NCI-H345 treated with DMSO at 0.1 percent for 48 hours (cell line): Measurements from ENCODE around the gene DKC1.

Experiments used
- DNase-seq: peaks from one replicate; lab custom pipeline; 2025; ENCODE audit not compliant: unreplicated experiment; lab: John Stamatoyannopoulos, UW

The DKC1 gene

GRCh38 chrX:154762537-154763296 lies at the start of gene DKC1:
Gene DKC1, plus strand, starts transcription at chrX:154762864. Its CDS starts 102 bp downstream, at chrX:154762966.
- DNase-seq = peak; percentile 93

DNA sequence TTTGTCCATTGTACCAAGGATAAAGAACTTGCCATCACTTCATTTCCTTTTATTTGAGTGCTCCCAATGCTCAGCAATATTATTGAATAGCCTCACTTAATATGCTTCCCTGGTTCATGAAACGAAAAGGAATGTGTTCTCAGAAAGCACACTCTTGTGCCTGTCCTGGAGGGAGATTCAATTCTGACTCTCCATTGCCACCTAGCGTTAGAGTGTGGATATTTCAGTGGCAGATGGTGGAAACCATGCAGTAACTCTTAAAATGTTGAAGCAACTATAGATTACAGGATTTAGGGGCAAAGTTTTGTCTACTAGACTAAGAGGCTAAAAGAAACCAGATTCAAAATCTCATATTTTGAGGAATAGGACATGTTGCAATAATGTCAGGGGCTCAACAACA lies 47.7 kb upstream of the DKC1 start:
- peak; percentile 19 for DNase-seq

- DNase-seq = no peak
These were observed 46.8 kb upstream of the DKC1 start for GRCh38 chrX:154715825-154716224.

GRCh38 chrX:154717824-154718223 lies 44.8 kb upstream of the DKC1 start:
- DNase-seq = no peak

- DNase-seq = no peak
These were observed 44.0 kb upstream of the DKC1 start for GRCh38 chrX:154718616-154719015.

DNA sequence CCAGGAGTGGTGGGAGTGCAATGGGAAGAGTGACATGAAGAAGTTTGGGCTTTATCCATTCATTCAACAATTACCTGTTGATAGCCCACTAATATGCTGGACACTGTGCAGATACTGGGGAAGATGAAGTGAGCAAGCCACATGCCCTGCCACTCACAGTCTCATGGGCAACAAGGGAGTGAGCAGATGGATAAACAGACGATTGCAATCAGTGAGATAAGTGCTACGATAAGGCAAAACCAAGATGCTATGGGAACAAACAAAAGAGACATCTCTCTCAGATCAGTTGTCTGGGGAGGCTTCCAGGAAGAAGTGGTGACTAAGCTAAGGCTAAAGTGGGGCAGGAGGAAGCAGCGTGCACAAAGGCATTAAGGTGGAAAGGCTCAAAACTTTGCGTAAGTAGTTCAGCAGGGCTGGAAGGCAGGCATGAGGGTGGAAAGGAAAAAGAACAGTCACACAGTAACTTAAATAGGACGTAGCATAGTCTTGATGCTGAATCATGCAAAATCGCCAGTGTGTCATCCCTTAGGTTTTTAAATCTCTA lies 43.5 kb upstream of the DKC1 start:
- DNase-seq = no peak

GRCh38 chrX:154720067-154720466 lies 42.6 kb upstream of the DKC1 start:
- no peak for DNase-seq

DNA sequence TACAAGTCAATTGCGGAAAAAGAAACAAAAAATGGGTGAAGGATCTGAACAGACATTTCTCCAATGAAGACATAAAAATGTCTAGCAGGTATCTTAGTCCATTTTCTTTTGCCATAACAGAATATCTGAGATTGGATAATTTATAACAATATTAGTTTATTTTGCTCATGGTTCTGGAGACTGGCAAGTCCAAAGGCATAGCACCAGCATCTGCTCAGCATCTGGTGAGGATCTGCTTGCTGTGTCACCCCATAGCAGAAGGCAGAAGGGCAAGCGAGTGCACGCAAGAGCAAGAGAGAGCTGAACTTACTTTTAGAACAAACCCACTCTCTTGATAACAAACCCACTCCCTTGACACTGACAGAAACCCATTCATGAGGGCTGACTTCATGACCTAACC lies 41.5 kb upstream of the DKC1 start:
- no peak for DNase-seq

DNA sequence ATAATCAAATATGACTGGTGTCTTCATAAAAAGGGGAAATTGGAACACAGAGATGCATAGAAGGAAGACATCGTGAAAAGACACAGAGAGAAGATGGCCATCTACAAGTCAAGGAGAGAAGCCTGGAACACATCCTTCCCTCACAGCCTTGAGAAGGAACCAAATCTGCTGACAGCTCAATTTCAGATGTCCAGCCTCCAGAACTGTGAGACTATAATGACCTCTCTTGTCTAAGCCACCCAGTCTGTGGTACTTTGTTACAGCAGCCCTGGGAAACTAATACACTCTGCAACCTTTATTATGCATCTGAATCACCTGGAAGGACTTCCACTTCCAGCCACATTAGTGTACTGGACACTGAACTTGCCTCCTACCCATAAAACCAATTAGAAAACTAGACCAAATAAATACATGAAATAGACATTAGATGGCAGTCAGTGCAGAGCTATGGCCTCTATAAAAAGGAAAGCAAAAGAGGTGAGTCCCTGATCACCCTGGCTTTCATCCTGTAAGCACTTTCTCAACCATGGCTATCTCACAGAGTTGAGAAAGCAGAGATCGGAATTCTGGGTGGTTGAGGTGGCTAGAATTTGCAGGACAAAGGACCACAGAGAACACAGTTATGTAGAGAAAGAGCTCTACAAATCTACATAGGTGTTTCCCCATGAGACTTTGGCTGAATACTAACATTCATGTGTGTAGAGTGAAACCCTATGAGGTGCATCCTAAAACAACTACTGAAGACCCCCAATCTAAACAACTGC lies 37.5 kb upstream of the DKC1 start:
- DNase-seq = no peak

- no peak for DNase-seq
These were observed 35.2 kb upstream of the DKC1 start for GRCh38 chrX:154727418-154727817.

- DNase-seq = no peak
These were observed 34.8 kb upstream of the DKC1 start for GRCh38 chrX:154727871-154728270.

DNA sequence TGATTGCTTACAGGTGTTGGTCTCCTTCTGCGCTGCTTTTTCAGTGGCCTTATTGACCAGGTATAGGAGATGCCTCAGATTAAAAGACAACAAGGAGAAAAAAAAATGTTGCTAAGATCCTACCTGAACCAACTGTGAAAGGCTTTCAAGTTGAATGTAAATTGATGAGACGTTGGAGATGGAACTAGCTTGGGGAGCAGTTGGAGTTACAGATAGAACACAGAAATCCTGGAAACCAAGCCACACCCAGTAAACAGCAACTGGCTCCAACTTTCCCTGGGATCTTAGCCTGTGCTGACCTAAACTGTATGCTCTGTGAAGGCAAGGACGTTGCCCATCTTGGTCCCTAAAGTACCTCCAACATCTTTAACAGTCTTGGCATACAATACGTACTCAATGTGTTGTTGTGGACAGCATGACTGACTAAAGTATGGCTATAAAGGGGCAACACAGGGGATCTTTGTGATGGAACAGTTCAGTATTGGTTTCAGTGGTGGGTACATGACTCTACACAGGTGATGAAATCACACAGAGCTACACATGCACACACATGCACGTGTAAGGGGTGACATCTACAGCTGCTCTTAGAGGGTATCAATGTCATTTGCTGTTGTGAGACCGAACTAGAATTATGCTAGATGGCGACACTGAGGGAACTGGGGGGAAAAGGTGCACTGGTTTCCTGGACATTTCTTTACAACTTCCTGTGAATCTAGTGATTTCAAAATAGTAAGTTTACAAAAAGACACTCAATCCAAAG lies 34.1 kb upstream of the DKC1 start:
- DNase-seq = no peak

DNA sequence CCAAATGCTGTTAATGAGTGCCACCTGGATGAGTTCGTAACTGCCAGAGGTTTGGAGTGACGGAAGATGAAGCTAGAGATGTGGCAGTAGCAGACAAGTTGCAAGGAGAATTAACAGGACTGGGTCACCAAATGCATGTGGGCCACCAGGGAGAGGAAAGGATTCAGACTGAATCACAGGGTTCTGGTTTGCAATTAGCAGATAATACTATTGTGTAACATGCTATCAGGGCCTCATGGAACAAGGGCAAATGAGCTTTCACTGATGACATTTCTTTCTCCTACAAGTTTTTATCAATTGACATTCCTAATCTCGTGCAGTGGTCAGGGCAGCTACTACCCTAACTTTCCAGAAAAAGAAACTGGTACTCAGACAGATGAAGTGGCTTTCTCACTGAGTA lies 33.2 kb upstream of the DKC1 start:
- DNase-seq = no peak

DNA sequence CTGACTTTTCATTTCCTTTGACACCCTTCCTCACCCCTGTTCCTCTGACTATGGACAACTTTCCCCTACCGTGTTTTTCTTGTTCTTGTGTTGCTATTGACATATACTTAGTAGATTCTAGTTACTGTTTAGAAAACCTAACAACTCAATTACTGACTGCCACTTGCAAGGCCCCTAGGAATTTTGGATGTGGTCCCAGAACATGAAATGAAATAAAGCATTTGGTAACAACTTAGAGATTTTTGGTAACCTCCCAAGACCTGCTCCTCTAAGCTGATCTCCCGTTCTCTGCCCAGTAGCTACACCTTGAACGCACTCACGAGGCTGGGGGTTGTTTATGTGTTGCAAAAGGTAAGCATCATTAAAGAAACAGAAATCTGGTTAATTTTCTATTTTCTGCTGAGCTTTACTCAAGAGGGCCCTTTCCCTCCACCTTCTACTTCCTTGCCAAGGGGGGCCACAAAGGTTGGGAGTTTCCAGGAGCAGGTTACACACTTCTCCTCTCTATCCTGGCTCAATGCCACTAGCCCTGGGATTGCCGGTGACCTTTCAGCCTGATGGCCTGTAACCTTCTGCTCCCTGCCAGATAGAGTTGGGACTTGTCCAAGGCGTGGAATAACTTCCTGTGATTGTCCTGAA lies 32.3 kb upstream of the DKC1 start:
- DNase-seq = no peak

DNA sequence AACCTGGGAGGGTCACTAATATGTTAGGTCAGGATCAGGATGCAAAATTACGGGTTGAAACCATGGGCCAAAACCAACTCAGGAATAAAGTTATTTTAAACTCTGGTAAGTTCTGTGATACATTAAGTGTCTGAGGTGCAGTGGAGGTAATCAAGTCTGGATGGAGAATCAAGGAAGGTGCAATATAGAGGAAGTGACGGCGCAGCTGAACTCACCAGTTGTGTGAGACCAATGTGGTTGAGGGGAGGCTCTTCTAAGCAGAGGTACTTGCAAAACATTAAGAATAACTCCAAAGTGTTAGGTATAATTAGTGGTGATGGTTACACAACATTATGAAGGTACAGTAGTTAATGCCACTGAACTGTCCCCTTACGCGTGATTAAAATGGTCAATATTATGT lies 31.5 kb upstream of the DKC1 start:
- no peak for DNase-seq

GRCh38 chrX:154731881-154732280 lies 30.8 kb upstream of the DKC1 start:
- no peak for DNase-seq

GRCh38 chrX:154732421-154733065 lies 30.1 kb upstream of the DKC1 start:
- DNase-seq = no peak

- DNase-seq = no peak
These were observed 29.6 kb upstream of the DKC1 start for GRCh38 chrX:154733066-154733425.

DNA sequence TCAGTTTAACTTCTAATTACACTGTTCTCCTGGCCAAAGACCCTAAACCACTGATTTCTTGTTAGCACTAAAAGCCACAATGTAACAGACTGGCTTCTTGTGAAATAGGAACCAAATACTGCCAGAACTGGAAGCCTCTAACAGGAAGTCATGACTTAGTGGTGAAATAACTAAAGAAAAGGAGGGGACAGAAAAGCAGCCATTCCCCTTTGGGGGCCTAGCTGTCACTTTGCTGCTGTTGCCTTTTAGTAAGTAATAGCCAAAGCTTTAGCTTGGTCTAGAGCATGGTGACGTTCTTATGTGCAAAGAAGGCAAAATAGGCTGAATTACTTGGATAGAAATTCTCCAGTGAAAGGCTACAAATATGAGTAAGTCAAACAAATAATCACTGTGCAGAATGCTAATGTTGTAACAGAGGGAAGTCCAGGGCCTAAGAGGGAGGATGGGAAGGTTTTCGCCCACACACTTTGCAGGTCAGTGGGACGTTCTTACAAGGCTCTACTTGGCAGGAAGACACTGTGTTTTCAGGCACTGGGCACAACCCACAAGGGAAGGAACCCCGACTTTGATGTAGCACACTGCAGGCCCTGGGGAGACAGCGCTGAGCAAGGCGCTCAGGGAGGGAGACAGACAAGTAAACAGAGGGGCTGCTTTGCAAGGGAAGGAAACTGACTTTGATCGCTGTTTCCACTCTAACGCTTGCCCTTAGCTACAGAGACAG lies 28.4 kb upstream of the DKC1 start:
- DNase-seq = no peak
